Stimulated activated naive CD8-positive, alpha-beta T cell treated with anti-CD3 and anti-CD28 coated beads, Interleukin-15, Interleukin-2, amounts not matched to agents 100 U/mL and 50 U/mL, for 24 hours (primary cell): ENCODE results near the gene PCDH9.

Source experiments
- ATAC-seq: fragments of 150-1000 bp; cut with Tn5 transposase; one replicate; pipeline ENCODE4 v1.10.0; 2021
- DNase-seq: peaks from one replicate; pipeline ENCODE4 v3.0.0; 2021

PCDH9 gene

GRCh38 chr13:66518068-66518467, 712.1 kb downstream of the PCDH9 start:
- DNase-seq = no peak
- no peak for ATAC-seq

- ATAC-seq = no peak
Observed at GRCh38 chr13:66513728-66514127, 716.4 kb downstream of the PCDH9 start.

GRCh38 chr13:66509175-66509574, 721.0 kb downstream of the PCDH9 start:
- DNase-seq (no peak), ATAC-seq (no peak)

More at GRCh38 chr13:66513728-66514127, 716.4 kb downstream of the PCDH9 start:
- DNase-seq = no peak

GRCh38 chr13:66508153-66508909, 721.8 kb downstream of the PCDH9 start:
- no peak for ATAC-seq
- no peak for DNase-seq

GRCh38 chr13:66506979-66507378, 723.2 kb downstream of the PCDH9 start:
- DNase-seq (no peak), ATAC-seq (no peak)

GRCh38 chr13:66506051-66506777, 723.9 kb downstream of the PCDH9 start:
- ATAC-seq (no peak), DNase-seq (no peak)

- ATAC-seq (no peak), DNase-seq (no peak)
Observed at GRCh38 chr13:66503890-66504289, 726.2 kb downstream of the PCDH9 start.

- DNase-seq = no peak
- ATAC-seq = no peak
Observed at GRCh38 chr13:66501181-66501580, 729.0 kb downstream of the PCDH9 start.

- ATAC-seq (no peak), DNase-seq (no peak)
Observed at GRCh38 chr13:66492479-66492878, 737.7 kb downstream of the PCDH9 start.

- no peak for DNase-seq
Observed at GRCh38 chr13:66491251-66491650, 738.9 kb downstream of the PCDH9 start.

GRCh38 chr13:66489586-66489985, 740.5 kb downstream of the PCDH9 start:
- ATAC-seq (no peak), DNase-seq (no peak)

More at GRCh38 chr13:66491251-66491650, 738.9 kb downstream of the PCDH9 start:
- ATAC-seq = no peak

- ATAC-seq (no peak), DNase-seq (no peak)
Observed at GRCh38 chr13:66489172-66489571, 741.0 kb downstream of the PCDH9 start.

GRCh38 chr13:66483712-66484111, 746.4 kb downstream of the PCDH9 start:
- no peak for ATAC-seq

GRCh38 chr13:66482836-66483235, 747.3 kb downstream of the PCDH9 start:
- ATAC-seq = no peak
- DNase-seq = no peak

More at GRCh38 chr13:66483712-66484111, 746.4 kb downstream of the PCDH9 start:
- DNase-seq = no peak

GRCh38 chr13:66477816-66478215, 752.3 kb downstream of the PCDH9 start:
- ATAC-seq (no peak), DNase-seq (no peak)

GRCh38 chr13:66475061-66475460, 755.1 kb downstream of the PCDH9 start:
- DNase-seq = no peak
- ATAC-seq = no peak

GRCh38 chr13:66469745-66470144, 760.4 kb downstream of the PCDH9 start:
- ATAC-seq = no peak
- no peak for DNase-seq

GRCh38 chr13:66468656-66469055, 761.5 kb downstream of the PCDH9 start:
- DNase-seq (no peak), ATAC-seq (no peak)

- ATAC-seq = no peak
- DNase-seq = no peak
Observed at GRCh38 chr13:66462187-66462586, 767.9 kb downstream of the PCDH9 start.

- ATAC-seq (no peak), DNase-seq (no peak)
Observed at GRCh38 chr13:66461021-66461420, 769.1 kb downstream of the PCDH9 start.

- ATAC-seq (no peak), DNase-seq (no peak)
Observed at GRCh38 chr13:66459634-66460033, 770.5 kb downstream of the PCDH9 start.

- DNase-seq (no peak), ATAC-seq (no peak)
Observed at GRCh38 chr13:66459143-66459542, 771.0 kb downstream of the PCDH9 start.

- ATAC-seq (no peak), DNase-seq (no peak)
Observed at GRCh38 chr13:66446413-66446812, 783.7 kb downstream of the PCDH9 start.

GRCh38 chr13:66443926-66444325, 786.2 kb downstream of the PCDH9 start:
- ATAC-seq (no peak), DNase-seq (no peak)
